ENCODE data around the gene MANSC4. TPM values are rescaled to one million over a fixed set of nuclear protein-coding genes. Genes with fewer than 3 reads are reported as not detected.
"Not testable (repeated sequence)": the region's sequence is repeated elsewhere in the genome, so short reads cannot be mapped to it uniquely, and the experiment has no call there.

Gene MANSC4
- total RNA-seq, 2 experiments from 2014 or later, result not detected

GRCh38 chr12:27747111-27747820, 32.8 kb downstream of the MANSC4 start:
- H3K27ac Mint-ChIP-seq, result no peak overlapping the region
- H3K27me3 Mint-ChIP-seq, result no peaks in the 10 kb centered on the region
- H3K36me3 Mint-ChIP-seq, result peaks cover 31% of the 10 kb centered on the region
- no peak overlapping the region for H3K4me3 Mint-ChIP-seq
- H3K9me3 Mint-ChIP-seq, result no peaks in the 10 kb centered on the region
- no peak for DNase-seq
- no peaks in the 10 kb centered on the region for H3K4me1 Mint-ChIP-seq

- not testable (repeated sequence) for H3K4me1 Mint-ChIP-seq, DNase-seq, H3K4me3 Mint-ChIP-seq, H3K27me3 Mint-ChIP-seq, H3K27ac Mint-ChIP-seq, H3K9me3 Mint-ChIP-seq
- H3K36me3 Mint-ChIP-seq, result peaks cover 32% of the 10 kb centered on the region
Observed at GRCh38 chr12:27745734-27746133, 34.3 kb downstream of the MANSC4 start.

GRCh38 chr12:27743601-27744000, 36.4 kb downstream of the MANSC4 start:
- Mint-ChIP-seq H3K27ac (no peak overlapping the region), H3K27me3 (no peaks in the 10 kb centered on the region), H3K4me3 (no peak overlapping the region), H3K4me1 (peaks cover 9% of the 10 kb centered on the region), H3K9me3 (no peaks in the 10 kb centered on the region), H3K36me3 (peaks cover 35% of the 10 kb centered on the region)
- no peak for DNase-seq

GRCh38 chr12:27734321-27734720, 45.7 kb downstream of the MANSC4 start:
- H3K27ac Mint-ChIP-seq, H3K9me3 Mint-ChIP-seq, H3K27me3 Mint-ChIP-seq, H3K4me3 Mint-ChIP-seq, H3K4me1 Mint-ChIP-seq, DNase-seq: not testable (repeated sequence)
- H3K36me3 Mint-ChIP-seq, result peaks cover 12% of the 10 kb centered on the region

- Mint-ChIP-seq H3K9me3 (no peaks in the 10 kb centered on the region), H3K27me3 (no peaks in the 10 kb centered on the region), H3K4me1 (peaks cover 2% of the 10 kb centered on the region), H3K36me3 (peaks cover 12% of the 10 kb centered on the region), H3K4me3 (no peak overlapping the region), H3K27ac (no peak overlapping the region)
- DNase-seq, result no peak
Observed at GRCh38 chr12:27733791-27734190, 46.2 kb downstream of the MANSC4 start.

GRCh38 chr12:27733052-27733656, 46.9 kb downstream of the MANSC4 start:
- H3K27me3 Mint-ChIP-seq, result no peaks in the 10 kb centered on the region
- no peak overlapping the region for H3K27ac Mint-ChIP-seq
- H3K9me3 Mint-ChIP-seq, result no peaks in the 10 kb centered on the region
- H3K4me1 Mint-ChIP-seq, result peaks cover 2% of the 10 kb centered on the region
- DNase-seq, result peak; percentile 20
- peaks cover 12% of the 10 kb centered on the region for H3K36me3 Mint-ChIP-seq
- no peak overlapping the region for H3K4me3 Mint-ChIP-seq

GRCh38 chr12:27732281-27732680, 47.8 kb downstream of the MANSC4 start:
- Mint-ChIP-seq H3K9me3 (no peaks in the 10 kb centered on the region), H3K27ac (no peak overlapping the region), H3K4me3 (no peak overlapping the region), H3K27me3 (no peaks in the 10 kb centered on the region), H3K36me3 (peaks cover 12% of the 10 kb centered on the region), H3K4me1 (peaks cover 2% of the 10 kb centered on the region)
- DNase-seq, result no peak

- Mint-ChIP-seq H3K36me3 (peaks cover 17% of the 10 kb centered on the region), H3K27me3 (no peaks in the 10 kb centered on the region), H3K4me3 (no peak overlapping the region), H3K4me1 (peaks cover 2% of the 10 kb centered on the region), H3K27ac (no peak overlapping the region), H3K9me3 (no peaks in the 10 kb centered on the region)
- DNase-seq, result no peak
Observed at GRCh38 chr12:27730097-27730588, 49.9 kb downstream of the MANSC4 start.

- DNase-seq, result no peak
- Mint-ChIP-seq H3K4me3 (no peak overlapping the region), H3K27ac (no peak overlapping the region), H3K27me3 (no peaks in the 10 kb centered on the region), H3K36me3 (peaks cover 10% of the 10 kb centered on the region), H3K9me3 (no peaks in the 10 kb centered on the region), H3K4me1 (peaks cover 7% of the 10 kb centered on the region)
Observed at GRCh38 chr12:27723212-27723611, 56.8 kb downstream of the MANSC4 start.

Other genes with a start within 250 kb of the MANSC4 start
- gene REP15, start 83.8 kb downstream of the MANSC4 start, total RNA-seq, result under 1 TPM; 0.20 to 0.33 TPM
- gene MRPS35, start 69.4 kb downstream of the MANSC4 start, total RNA-seq, result 10 to 100 TPM; 69.5 to 70.2 TPM
- 10 to 100 TPM; 16.3 to 16.4 TPM for gene KLHL42, start within 50 bp of the MANSC4 start, total RNA-seq
- not detected for gene PTHLH, start 192.5 kb upstream of the MANSC4 start, total RNA-seq

All from activated naive CD8-positive, alpha-beta T cell treated with anti-CD3 and anti-CD28 coated beads for 36 hours (primary cell).